ENCODE measurements around the gene LCK. TPM values are rescaled to one million over a fixed set of nuclear protein-coding genes. Genes with fewer than 3 reads are reported as not detected.

The LCK gene
- total and polyA plus RNA-seq, 2 donors (not counting 1 experiment from before 2014, with no cell fraction given), result 22.3 to 23.8 TPM

- WGBS (ENCODE audit: insufficient coverage), result 82% methylated on average over 3 of the region's 9 CpGs
- Mint-ChIP-seq H3K27ac (peak overlapping the region; percentile 91), H3K9me3 (ENCODE audit: insufficient read depth) (no peaks in the 10 kb centered on the region), H3K4me1 (peaks cover 55% of the 10 kb centered on the region), H3K4me3 (peak overlapping the region; percentile 93), H3K27me3 (no peaks in the 10 kb centered on the region)
- Histone ChIP-seq H3K4me3 (ENCODE audit: control extremely low read depth in 1 of 5, extremely low read depth in 1 of 5, insufficient read depth in 1 of 5, low read depth in 2 of 5, low read length in 4 of 5) (peak overlapping the region in 4 of 5 experiments; percentile 48 to 78 (median 72)), H3K9ac (ENCODE audit: low read length) (peak overlapping the region; percentile 75), H3K9me3 (ENCODE audit: control extremely low read depth in 1 of 3, control insufficient read depth in 2 of 3, insufficient read depth in 1 of 3, low read length in 2 of 3) (no peaks in the 10 kb centered on the region), H3K27me3 (replicated peaks in 1 of 4; ENCODE audit: control extremely low read depth in 1 of 4, control insufficient read depth in 3 of 4, insufficient read depth in 4 of 4, low read length in 3 of 4) (no peaks in the 10 kb centered on the region), H3K4me1 (ENCODE audit: control insufficient read depth in 2 of 2, insufficient read depth in 2 of 2, low read length in 2 of 2) (peaks cover 49 to 51% of the 10 kb centered on the region in 2 donors), H3K27ac (ENCODE audit: low read length in 2 of 2) (peak overlapping the region; percentile 34 to 61), H4K20me1 (ENCODE audit: control insufficient read depth, insufficient read depth, low read length, poor library complexity, severe bottlenecking) (peaks cover 45% of the 10 kb centered on the region), H3K79me2 (ENCODE audit: control insufficient read depth, insufficient read depth, low read length) (peaks cover 15% of the 10 kb centered on the region), H2AFZ (ENCODE audit: insufficient read depth, low read depth, low read length, poor library complexity, severe bottlenecking) (no peak overlapping the region), H3K4me2 (replicated peaks; ENCODE audit: low read depth, low read length, poor library complexity, severe bottlenecking) (peak overlapping the region; percentile 89), H3K36me3 (replicated peaks in 1 of 2; ENCODE audit: control extremely low read depth in 1 of 2, control insufficient read depth in 1 of 2, extremely low read depth in 1 of 2, insufficient read depth in 2 of 2, low read length in 1 of 2) (peaks cover 1 to 45% of the 10 kb centered on the region in 2 experiments)
- POLR2A ChIA-PET, result interaction anchor here (1.5 kb wide), 1 partner anchor 134 kb away, joined by 3 read pairs; no protein-coding TSS in a partner anchor
- intact Hi-C loops (cut with micrococcal nuclease), result loop anchor here (2.0 kb wide), 3 partner anchors 18 to 120 kb away; no protein-coding TSS in a partner anchor
- DNase-seq (no peak), ATAC-seq (ENCODE audit: low read depth) (no peak)
- CTCF ChIA-PET, result interaction anchor here (0.5 to 6.2 kb wide), 9 partner anchors 10 to 435 kb away, joined by 3 to 71 read pairs (median 6); no protein-coding TSS in a partner anchor
- no peak for TF ChIP-seq EZH2 (IDR thresholded peaks at IDR 0.05; ENCODE audit: borderline replicate concordance, insufficient read depth, low read depth, low read length, poor library complexity, severe bottlenecking)
Measured at GRCh38 chr1:32334274-32334861, 83.3 kb downstream of the LCK start.

- no peaks in the 10 kb centered on the region for H3K9me3 ChIP-seq (ENCODE audit: control extremely low read depth in 1 of 3, control insufficient read depth in 2 of 3, insufficient read depth in 1 of 3, low read length in 2 of 3)
- no peaks in the 10 kb centered on the region for H3K9me3 Mint-ChIP-seq (ENCODE audit: insufficient read depth)
- H2AFZ ChIP-seq (ENCODE audit: insufficient read depth, low read depth, low read length, poor library complexity, severe bottlenecking), result peak overlapping the region; percentile 31
- ATAC-seq (ENCODE audit: low read depth) (peak; percentile 32), DNase-seq (peak; percentile 87)
- intact Hi-C loops (cut with micrococcal nuclease), result loop anchor here (2.0 to 5.0 kb wide), 4 partner anchors 18 to 120 kb away; no protein-coding TSS in a partner anchor
- H3K9ac ChIP-seq (ENCODE audit: low read length), result peak overlapping the region; percentile 75
- H3K27me3 Mint-ChIP-seq, result no peaks in the 10 kb centered on the region
- no peaks in the 10 kb centered on the region for H3K27me3 ChIP-seq (replicated peaks in 1 of 4; ENCODE audit: control extremely low read depth in 1 of 4, control insufficient read depth in 3 of 4, insufficient read depth in 4 of 4, low read length in 3 of 4)
- H3K36me3 ChIP-seq (replicated peaks in 1 of 2; ENCODE audit: control extremely low read depth in 1 of 2, control insufficient read depth in 1 of 2, extremely low read depth in 1 of 2, insufficient read depth in 2 of 2, low read length in 1 of 2), result peaks cover 1 to 39% of the 10 kb centered on the region in 2 experiments
- ChIA-PET POLR2A (interaction anchor here (0.7 to 3.9 kb wide), 15 partner anchors 14 to 690 kb away, joined by 3 to 53 read pairs (median 9); partner anchors contain the start of genes BSDC1, CCDC28B, EIF3I and FAM167B), CTCF (interaction anchor here (0.5 to 6.2 kb wide), 17 partner anchors 11 to 434 kb away, joined by 3 to 71 read pairs (median 8); partner anchors contain the start of genes BSDC1 and IQCC)
- H3K4me3 ChIP-seq (ENCODE audit: control extremely low read depth in 1 of 5, extremely low read depth in 1 of 5, insufficient read depth in 1 of 5, low read depth in 2 of 5, low read length in 4 of 5), result peak overlapping the region; percentile 5 to 78 (median 70)
- H3K4me1 ChIP-seq (ENCODE audit: control insufficient read depth in 2 of 2, insufficient read depth in 2 of 2, low read length in 2 of 2), result peaks cover 55 to 57% of the 10 kb centered on the region in 2 donors
- H3K4me1 Mint-ChIP-seq, result peaks cover 58% of the 10 kb centered on the region
- H3K4me2 ChIP-seq (replicated peaks; ENCODE audit: low read depth, low read length, poor library complexity, severe bottlenecking), result peak overlapping the region; percentile 89
- 5% methylated on average over 44 of the region's 46 CpGs for WGBS (ENCODE audit: insufficient coverage)
- H3K79me2 ChIP-seq (ENCODE audit: control insufficient read depth, insufficient read depth, low read length), result peaks cover 15% of the 10 kb centered on the region
- peaks cover 40% of the 10 kb centered on the region for H4K20me1 ChIP-seq (ENCODE audit: control insufficient read depth, insufficient read depth, low read length, poor library complexity, severe bottlenecking)
- no peak for TF ChIP-seq EZH2 (IDR thresholded peaks at IDR 0.05; ENCODE audit: borderline replicate concordance, insufficient read depth, low read depth, low read length, poor library complexity, severe bottlenecking)
- peak; percentile 90 for TF ChIP-seq CTCF (IDR thresholded peaks at IDR 0.05)
- H3K27ac Mint-ChIP-seq, result peak overlapping the region; percentile 91
- H3K4me3 Mint-ChIP-seq, result peak overlapping the region; percentile 93
- peak overlapping the region; percentile 34 to 61 for H3K27ac ChIP-seq (ENCODE audit: low read length in 2 of 2)
Measured at GRCh38 chr1:32334864-32335534, 83.9 kb downstream of the LCK start.

Measured in B cell (primary cell).